ENCODE measurements around the gene ZNF175.

The ZNF175 gene

GRCh38 chr19:51530616-51531015, 40.5 kb upstream of the ZNF175 start:
- in situ Hi-C loops (cut with HindIII; ENCODE audit: low sequenced_read_pairs) = no loop called here
- no peak for TF ChIP-seq CTCF (IDR thresholded peaks at IDR 0.05; ENCODE audit: low read depth, low read length, missing control alignments)

GRCh38 chr19:51531349-51532315, 39.5 kb upstream of the ZNF175 start, which contains the start of gene SIGLEC6:
Gene SIGLEC6 (minus strand): TSS chr19:51531670. CDS start chr19:51531648, 22 bp downstream.
- no peak for TF ChIP-seq CTCF (IDR thresholded peaks at IDR 0.05; ENCODE audit: low read depth, low read length, missing control alignments)
- in situ Hi-C loops (cut with HindIII; ENCODE audit: low sequenced_read_pairs) = no loop called here
- no peak for DNase-seq (ENCODE audit: low read depth)
- no peak within 1 kb of the TSS for H3K4me3 ChIP-seq (ENCODE audit: low read depth, low read length)

More at GRCh38 chr19:51530616-51531015, 40.5 kb upstream of the ZNF175 start:
- no peak for DNase-seq (ENCODE audit: low read depth)
- no peak overlapping the region for H3K4me3 ChIP-seq (ENCODE audit: low read depth, low read length)

DNA sequence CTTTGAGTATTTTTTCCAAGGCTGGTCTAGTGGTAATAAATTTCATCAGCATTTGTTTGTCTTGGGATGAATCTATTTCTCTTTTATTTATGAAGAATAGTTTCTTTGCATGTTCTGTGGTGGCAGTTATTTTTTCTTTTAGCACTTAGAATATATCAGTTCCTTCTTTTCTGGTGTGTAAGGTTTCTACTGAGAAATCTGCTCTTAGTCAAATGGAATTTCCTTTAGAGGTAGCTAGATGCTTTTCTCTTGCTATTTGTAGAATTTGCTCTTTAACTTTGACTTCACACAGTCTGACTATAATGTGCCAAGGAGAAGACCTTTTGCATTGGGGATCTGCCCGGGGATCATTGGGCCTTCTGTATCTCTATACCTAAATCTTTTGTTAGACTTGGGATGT, 35.5 kb upstream of the ZNF175 start:
- H3K4me3 ChIP-seq (ENCODE audit: low read depth, low read length) = no peak overlapping the region
- no peak for TF ChIP-seq CTCF (IDR thresholded peaks at IDR 0.05; ENCODE audit: low read depth, low read length, missing control alignments)
- in situ Hi-C loops (cut with HindIII; ENCODE audit: low sequenced_read_pairs) = no loop called here
- no peak for DNase-seq (ENCODE audit: low read depth)

GRCh38 chr19:51539821-51540366, 31.2 kb upstream of the ZNF175 start:
- in situ Hi-C loops (cut with HindIII; ENCODE audit: low sequenced_read_pairs) = no loop called here
- no peak for TF ChIP-seq CTCF (IDR thresholded peaks at IDR 0.05; ENCODE audit: low read depth, low read length, missing control alignments)
- no peak for DNase-seq (ENCODE audit: low read depth)
- no peak overlapping the region for H3K4me3 ChIP-seq (ENCODE audit: low read depth, low read length)

DNA sequence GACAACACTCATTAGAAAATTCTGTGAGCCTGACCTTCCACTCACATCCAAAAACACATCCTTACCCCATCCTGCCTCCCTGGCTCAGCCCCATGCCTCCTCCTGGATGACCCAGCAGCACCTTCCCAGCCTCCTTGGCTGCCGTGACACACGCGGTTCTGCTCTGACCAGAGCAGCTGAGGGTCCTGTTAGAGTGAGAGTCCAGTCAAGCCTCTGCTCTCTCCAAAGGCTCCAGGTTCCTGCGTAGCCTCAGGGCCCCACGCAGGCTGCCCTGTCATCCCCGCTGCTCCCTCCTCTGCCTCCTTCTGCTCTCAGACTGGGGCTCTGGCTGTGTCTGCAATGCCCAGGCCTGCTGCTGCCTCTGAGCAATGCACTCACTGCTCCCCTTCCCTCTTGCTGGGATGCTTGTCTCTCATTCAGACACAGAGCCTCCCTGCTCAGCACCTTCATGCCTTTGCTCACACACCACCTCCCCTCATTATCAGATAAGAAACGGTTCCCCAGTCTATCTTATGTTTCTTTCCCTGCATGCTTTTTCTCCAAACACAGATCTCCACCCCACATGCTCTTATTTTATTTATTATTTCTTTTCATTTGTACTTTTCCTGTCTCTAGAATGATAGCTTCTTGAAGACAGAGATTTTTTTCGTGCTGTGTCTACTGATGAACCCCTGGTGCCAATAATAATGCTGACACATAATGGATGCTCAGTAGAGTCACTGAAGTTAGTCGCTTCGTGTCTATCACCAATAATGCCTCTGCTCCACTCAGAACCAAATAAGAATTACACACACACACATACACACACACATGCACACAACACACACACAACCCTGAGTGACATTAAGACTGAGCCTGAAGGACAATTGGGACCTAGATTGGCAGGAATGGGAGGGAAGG, 29.4 kb upstream of the ZNF175 start:
- DNase-seq (ENCODE audit: low read depth) = no peak
- TF ChIP-seq CTCF (IDR thresholded peaks at IDR 0.05; ENCODE audit: low read depth, low read length, missing control alignments) = no peak
- in situ Hi-C loops (cut with HindIII; ENCODE audit: low sequenced_read_pairs) = no loop called here
- no peak overlapping the region for H3K4me3 ChIP-seq (ENCODE audit: low read depth, low read length)

- H3K4me3 ChIP-seq (ENCODE audit: low read depth, low read length) = no peak overlapping the region
- DNase-seq (ENCODE audit: low read depth) = no peak
- in situ Hi-C loops (cut with HindIII; ENCODE audit: low sequenced_read_pairs) = no loop called here
- TF ChIP-seq CTCF (IDR thresholded peaks at IDR 0.05; ENCODE audit: low read depth, low read length, missing control alignments) = no peak
These were observed 28.4 kb upstream of the ZNF175 start for GRCh38 chr19:51542699-51543098.
